ENCODE data around the gene SNX30.

SNX30 gene

DNA sequence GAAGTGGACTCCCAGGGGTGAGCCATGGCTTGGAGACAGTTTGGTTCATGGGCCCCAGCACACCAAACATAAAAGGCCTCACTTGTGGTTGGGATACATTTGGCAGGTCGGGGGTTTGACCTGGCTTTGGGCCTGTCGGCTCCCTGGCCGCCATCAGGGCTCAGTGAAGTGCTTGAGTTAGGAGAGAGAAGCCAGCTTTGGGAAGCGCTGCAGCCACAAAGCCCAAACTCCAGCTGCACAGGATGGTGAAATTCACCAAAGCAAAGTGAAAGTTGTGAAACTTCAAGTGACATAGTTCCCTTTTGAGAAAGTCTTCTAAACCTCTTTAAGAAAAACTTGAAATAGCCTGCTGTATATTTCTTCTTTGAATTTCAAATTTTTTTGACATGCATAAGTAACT lies 112.7 kb downstream of the SNX30 start:
- TF ChIP-seq ZBTB7A (IDR thresholded peaks at IDR 0.05; ENCODE audit: low read depth) (no peak), FOXM1 (IDR thresholded peaks at IDR 0.05; ENCODE audit: borderline replicate concordance, low read depth) (no peak), YY1 (IDR thresholded peaks at IDR 0.05; ENCODE audit: low read depth) (no peak), TCF12 (IDR thresholded peaks at IDR 0.05; ENCODE audit: low read depth) (no peak), CEBPB (IDR thresholded peaks at IDR 0.05) (no peak), NFIC (IDR thresholded peaks at IDR 0.05) (no peak)

GRCh38 chr9:112863746-112864145 lies 113.2 kb downstream of the SNX30 start:
- TF ChIP-seq, protein P1, sequence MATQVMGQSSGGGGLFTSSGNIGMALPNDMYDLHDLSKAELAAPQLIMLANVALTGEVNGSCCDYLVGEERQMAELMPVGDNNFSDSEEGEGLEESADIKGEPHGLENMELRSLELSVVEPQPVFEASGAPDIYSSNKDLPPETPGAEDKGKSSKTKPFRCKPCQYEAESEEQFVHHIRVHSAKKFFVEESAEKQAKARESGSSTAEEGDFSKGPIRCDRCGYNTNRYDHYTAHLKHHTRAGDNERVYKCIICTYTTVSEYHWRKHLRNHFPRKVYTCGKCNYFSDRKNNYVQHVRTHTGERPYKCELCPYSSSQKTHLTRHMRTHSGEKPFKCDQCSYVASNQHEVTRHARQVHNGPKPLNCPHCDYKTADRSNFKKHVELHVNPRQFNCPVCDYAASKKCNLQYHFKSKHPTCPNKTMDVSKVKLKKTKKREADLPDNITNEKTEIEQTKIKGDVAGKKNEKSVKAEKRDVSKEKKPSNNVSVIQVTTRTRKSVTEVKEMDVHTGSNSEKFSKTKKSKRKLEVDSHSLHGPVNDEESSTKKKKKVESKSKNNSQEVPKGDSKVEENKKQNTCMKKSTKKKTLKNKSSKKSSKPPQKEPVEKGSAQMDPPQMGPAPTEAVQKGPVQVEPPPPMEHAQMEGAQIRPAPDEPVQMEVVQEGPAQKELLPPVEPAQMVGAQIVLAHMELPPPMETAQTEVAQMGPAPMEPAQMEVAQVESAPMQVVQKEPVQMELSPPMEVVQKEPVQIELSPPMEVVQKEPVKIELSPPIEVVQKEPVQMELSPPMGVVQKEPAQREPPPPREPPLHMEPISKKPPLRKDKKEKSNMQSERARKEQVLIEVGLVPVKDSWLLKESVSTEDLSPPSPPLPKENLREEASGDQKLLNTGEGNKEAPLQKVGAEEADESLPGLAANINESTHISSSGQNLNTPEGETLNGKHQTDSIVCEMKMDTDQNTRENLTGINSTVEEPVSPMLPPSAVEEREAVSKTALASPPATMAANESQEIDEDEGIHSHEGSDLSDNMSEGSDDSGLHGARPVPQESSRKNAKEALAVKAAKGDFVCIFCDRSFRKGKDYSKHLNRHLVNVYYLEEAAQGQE (IDR thresholded peaks at IDR 0.05; ENCODE audit: low read depth), result no peak
- TF ChIP-seq TCF12 (IDR thresholded peaks at IDR 0.05; ENCODE audit: low read depth) (no peak), NFIC (IDR thresholded peaks at IDR 0.05) (no peak), EGR1 (IDR thresholded peaks at IDR 0.05) (no peak), USF1 (IDR thresholded peaks at IDR 0.05) (no peak), MAX (IDR thresholded peaks at IDR 0.05) (no peak), ZBTB7A (IDR thresholded peaks at IDR 0.05; ENCODE audit: low read depth) (no peak)

- TF ChIP-seq, protein P1 (IDR thresholded peaks at IDR 0.05; ENCODE audit: low read depth), result no peak
- TF ChIP-seq TAF1 (IDR thresholded peaks at IDR 0.05; ENCODE audit: low read depth) (no peak), TCF12 (IDR thresholded peaks at IDR 0.05; ENCODE audit: low read depth) (no peak), EGR1 (IDR thresholded peaks at IDR 0.05) (no peak), FOXM1 (IDR thresholded peaks at IDR 0.05; ENCODE audit: borderline replicate concordance, low read depth) (no peak), YY1 (IDR thresholded peaks at IDR 0.05; ENCODE audit: low read depth) (no peak), ZBTB7A (IDR thresholded peaks at IDR 0.05; ENCODE audit: low read depth) (no peak), USF1 (IDR thresholded peaks at IDR 0.05) (no peak), TEAD4 (IDR thresholded peaks at IDR 0.05) (no peak), RAD21 (IDR thresholded peaks at IDR 0.05; ENCODE audit: low read depth) (no peak), MAX (IDR thresholded peaks at IDR 0.05) (no peak), NFIC (IDR thresholded peaks at IDR 0.05) (no peak), EP300 (IDR thresholded peaks at IDR 0.05; ENCODE audit: borderline replicate concordance) (no peak), CREB1 (IDR thresholded peaks at IDR 0.05; ENCODE audit: low read depth) (no peak), CEBPB (IDR thresholded peaks at IDR 0.05) (no peak)
These were observed 113.8 kb downstream of the SNX30 start for GRCh38 chr9:112864403-112864802.

DNA sequence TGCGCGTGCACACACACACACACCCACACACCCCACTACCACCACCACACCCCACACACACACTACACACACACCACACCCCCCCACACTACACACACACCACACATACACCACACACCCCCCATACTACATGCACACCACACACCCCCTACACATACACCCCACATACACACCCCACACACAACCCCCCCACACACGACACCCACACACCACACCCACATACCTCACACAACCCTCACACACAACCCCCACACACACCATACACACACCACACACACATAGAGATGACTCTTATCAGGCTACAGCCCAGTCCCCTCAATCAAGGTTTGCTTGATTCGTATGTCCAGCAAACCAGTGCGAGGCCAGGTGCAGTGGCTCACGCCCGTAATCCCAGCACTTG lies 114.4 kb downstream of the SNX30 start:
- no peak for TF ChIP-seq NFIC (IDR thresholded peaks at IDR 0.05)

DNA sequence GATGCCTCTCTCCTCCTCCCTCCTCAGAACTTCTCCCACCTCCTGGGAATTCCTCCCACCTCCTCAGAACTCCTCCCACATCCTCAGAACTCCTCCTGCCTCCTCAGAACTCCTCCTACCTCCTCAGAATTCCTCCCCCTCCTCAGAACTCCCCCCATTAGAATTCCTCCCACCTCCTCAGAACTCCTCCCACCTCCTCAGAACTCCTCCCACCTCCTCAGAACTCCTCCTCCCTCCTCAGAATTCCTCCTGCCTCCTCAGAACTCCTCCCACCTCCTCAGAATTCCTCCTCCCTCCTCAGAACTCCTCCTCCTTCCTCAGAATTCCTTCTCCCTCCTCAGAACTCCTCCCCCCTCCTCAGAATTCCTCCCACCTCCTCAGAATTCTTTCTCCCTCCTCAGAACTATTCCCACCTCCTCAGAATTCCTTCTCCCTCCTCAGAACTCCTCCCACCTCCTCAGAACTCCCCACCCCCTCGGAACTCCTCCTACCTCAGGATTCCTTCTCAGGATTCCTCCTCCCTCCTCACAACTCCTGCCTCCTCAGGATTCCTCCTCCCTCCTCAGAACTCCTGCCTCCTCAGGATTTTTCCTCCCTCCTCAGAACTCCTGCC lies 116.2 kb downstream of the SNX30 start:
- TF ChIP-seq CREB1 (IDR thresholded peaks at IDR 0.05; ENCODE audit: low read depth) (no peak), TEAD4 (IDR thresholded peaks at IDR 0.05) (no peak), RAD21 (IDR thresholded peaks at IDR 0.05; ENCODE audit: low read depth) (no peak), CEBPB (IDR thresholded peaks at IDR 0.05) (no peak), NFIC (IDR thresholded peaks at IDR 0.05) (no peak)

- TF ChIP-seq FOXM1 (IDR thresholded peaks at IDR 0.05; ENCODE audit: borderline replicate concordance, low read depth) (no peak), TCF12 (IDR thresholded peaks at IDR 0.05; ENCODE audit: low read depth) (no peak), USF1 (IDR thresholded peaks at IDR 0.05) (no peak), TAF1 (IDR thresholded peaks at IDR 0.05; ENCODE audit: low read depth) (no peak), MAX (IDR thresholded peaks at IDR 0.05) (no peak)
- TF ChIP-seq, protein P1 (IDR thresholded peaks at IDR 0.05; ENCODE audit: low read depth), result peak; percentile 39; the same call in 1 of the 2 replicates
These were observed 116.9 kb downstream of the SNX30 start for GRCh38 chr9:112867275-112867991.

Data from Ishikawa (cell line).